ENCODE results near the gene BLOC1S3. TPM values are rescaled to one million over a fixed set of nuclear protein-coding genes. Genes with fewer than 3 reads are reported as not detected.

Gene BLOC1S3
- total and polyA plus RNA-seq, 2 of the 4 experiments (the other 2 are of a cell fraction) = 1.1 to 4.9 TPM

- peaks cover 71% of the 10 kb centered on the region for H3K27me3 ChIP-seq (ENCODE audit: control insufficient read depth, insufficient read depth, low read length)
- in situ Hi-C loops (cut with MboI; ENCODE audit: low sequenced_read_pairs) = no loop called here
- dilution Hi-C loops (cut with HindIII; ENCODE audit: low sequenced_read_pairs, unreplicated experiment) = no loop called here
- POLR2A ChIA-PET (ENCODE audit: unreplicated experiment) = no interaction called here
- H2BK5ac ChIP-seq (ENCODE audit: low read depth, low read length, poor library complexity, severe bottlenecking) = no peak overlapping the region
- H3K56ac ChIP-seq (ENCODE audit: extremely low read depth, insufficient read depth, low read length) = no peak overlapping the region
- no peak overlapping the region for H3K18ac ChIP-seq (ENCODE audit: low read depth, low read length)
- H2BK120ac ChIP-seq (ENCODE audit: low read depth, low read length) = no peak overlapping the region
- H4K91ac ChIP-seq (ENCODE audit: insufficient read depth, low read depth, low read length) = no peak overlapping the region
- no peak overlapping the region for H3K4ac ChIP-seq (ENCODE audit: low read depth, low read length)
- no peak overlapping the region for H4K5ac ChIP-seq (ENCODE audit: low read depth, low read length)
- no peaks in the 10 kb centered on the region for H3K36me3 ChIP-seq (ENCODE audit: control insufficient read depth, insufficient read depth, low read length)
- no peak overlapping the region for H3K27ac ChIP-seq (ENCODE audit: insufficient read depth, low read length)
- H4K20me1 ChIP-seq (ENCODE audit: insufficient read depth, low read length) = no peaks in the 10 kb centered on the region; the same call in 1 of the 2 replicates
- ATAC-seq (ENCODE audit: low read depth) = no peak
- H3K9ac ChIP-seq (ENCODE audit: low read depth, low read length) = no peak overlapping the region
- H3K23ac ChIP-seq (ENCODE audit: low read depth, low read length) = no peak overlapping the region; the same call in 1 of the 2 replicates
- no peak overlapping the region for H2AK5ac ChIP-seq (ENCODE audit: low read depth, low read length)
- H3K14ac ChIP-seq (replicated peaks; ENCODE audit: low read depth, low read length) = no peak overlapping the region
- peaks cover 3% of the 10 kb centered on the region; the same call in 1 of the 2 replicates for H3K4me1 ChIP-seq (ENCODE audit: control insufficient read depth, insufficient read depth, low read length)
- H3K4me3 ChIP-seq (ENCODE audit: insufficient read depth, low read depth, low read length) = no peak overlapping the region
- CTCF ChIA-PET = no interaction called here
- H3K4me2 ChIP-seq (ENCODE audit: low read depth, low read length) = no peak overlapping the region
- no TSS peak for BruUV-seq (replicated peaks)
- no peak overlapping the region for H2BK15ac ChIP-seq (ENCODE audit: low read depth, low read length)
- H2AK9ac ChIP-seq (replicated peaks; ENCODE audit: low read depth, low read length, poor library complexity) = no peak overlapping the region
- peak overlapping the region; percentile 63 for H2AFZ ChIP-seq (replicated peaks; ENCODE audit: low read length, poor library complexity)
- WGBS, 2 experiments (ENCODE audit: extremely low coverage in 2 of 2, insufficient read length in 1 of 2) = 13% methylated on average over 11 of the region's 35 CpGs; no CpG with 5 or more reads in 1 of the 2 experiments
- no peak overlapping the region for H4K8ac ChIP-seq (ENCODE audit: low read depth in 2 of 2, low read length in 2 of 2)
- TF ChIP-seq USF2 (IDR thresholded peaks at IDR 0.05; ENCODE audit: low read depth, low read length) = no peak
- TF ChIP-seq NFE2L2 (IDR thresholded peaks at IDR 0.05; ENCODE audit: low read depth, low read length) = no peak
- no peak for TF ChIP-seq MAZ (IDR thresholded peaks at IDR 0.05; ENCODE audit: borderline replicate concordance, low read depth, low read length)
- no peak for TF ChIP-seq RCOR1 (IDR thresholded peaks at IDR 0.05; ENCODE audit: insufficient replicate concordance, low read length)
- no peak for TF ChIP-seq MXI1 (IDR thresholded peaks at IDR 0.05; ENCODE audit: borderline replicate concordance, low read depth, low read length)
- no peak overlapping the region for H2BK20ac ChIP-seq (ENCODE audit: low read depth, low read length)
- no peak for DNase-seq
- no peaks in the 10 kb centered on the region for H3K79me1 ChIP-seq (ENCODE audit: low read depth in 1 of 2, low read length in 2 of 2)
- H3K9me3 ChIP-seq (ENCODE audit: control insufficient read depth, insufficient read depth, low read length) = no peaks in the 10 kb centered on the region
- H3K9me1 ChIP-seq (ENCODE audit: insufficient read depth, low read length) = no peaks in the 10 kb centered on the region
- intact Hi-C loops (cut with micrococcal nuclease) = no loop called here
Observed at GRCh38 chr19:45215391-45216191, 37.0 kb downstream of the BLOC1S3 start.
